GM18909 (cell line): ENCODE data around the gene LGR6.
"Not testable (repeated sequence)": the region's sequence is repeated elsewhere in the genome, so short reads cannot be mapped to it uniquely, and the experiment has no call there.

Experiments used
- ATAC-seq: cut with Tn5 transposase; IDR thresholded peaks from one replicate; pipeline ENCODE4 v1.9.1; 2021; ENCODE audit warnings: mild to moderate bottlenecking; ENCODE audit not compliant: unreplicated experiment, poor library complexity

The LGR6 gene

GRCh38 chr1:202159534-202160371, 33.8 kb upstream of the LGR6 start:
- no peak for ATAC-seq

- ATAC-seq: peak; percentile 61
Observed at GRCh38 chr1:202160377-202160940, 33.1 kb upstream of the LGR6 start, which contains the start of gene PTPN7. Gene PTPN7, minus strand, starts transcription at chr1:202160602. Its CDS starts 1,200 bp downstream, at chr1:202159402.

GRCh38 chr1:202161151-202162046, 32.2 kb upstream of the LGR6 start:
- no peak for ATAC-seq

- ATAC-seq: peak; percentile 46
Observed at GRCh38 chr1:202162047-202162417, 31.6 kb upstream of the LGR6 start.

- ATAC-seq: no peak
Observed at GRCh38 chr1:202162418-202163280, 30.9 kb upstream of the LGR6 start.

GRCh38 chr1:202163281-202164270, 30.0 kb upstream of the LGR6 start:
- no peak for ATAC-seq

- ATAC-seq: peak; percentile 45
Observed at GRCh38 chr1:202164271-202165037, 29.1 kb upstream of the LGR6 start.

GRCh38 chr1:202165267-202165941, 28.2 kb upstream of the LGR6 start:
- no peak for ATAC-seq

- ATAC-seq: no peak
Observed at GRCh38 chr1:202165942-202166843, 27.4 kb upstream of the LGR6 start.

GRCh38 chr1:202167054-202167453, 26.5 kb upstream of the LGR6 start:
- not testable (repeated sequence) for ATAC-seq

GRCh38 chr1:202167708-202168415, 25.7 kb upstream of the LGR6 start:
- ATAC-seq: no peak

- no peak for ATAC-seq
Observed at GRCh38 chr1:202168861-202169260, 24.7 kb upstream of the LGR6 start.

- no peak for ATAC-seq
Observed at GRCh38 chr1:202170726-202171125, 22.9 kb upstream of the LGR6 start.

- ATAC-seq: no peak
Observed at GRCh38 chr1:202171292-202172014, 22.1 kb upstream of the LGR6 start.

- ATAC-seq: no peak
Observed at GRCh38 chr1:202172015-202172355, 21.6 kb upstream of the LGR6 start.
